GM12873 (cell line): ENCODE data around the gene LHX1.

Experiments
- CTCF ChIP-seq: IDR thresholded peaks from 2 replicates; pipeline ENCODE4 v1.5.1; 2012; ENCODE audit warnings: low read depth, mild to moderate bottlenecking, moderate library complexity, low read length, control low read depth; ENCODE audit not compliant: insufficient read depth; ENCODE audit errors: missing control alignments

LHX1 gene

GRCh38 chr17:36937001-36937958, at the start of gene LHX1:
LHX1 (plus strand) TSS chr17:36937475; CDS start chr17:36938198, 723 bp downstream.
- no peak for TF ChIP-seq CTCF

DNA sequence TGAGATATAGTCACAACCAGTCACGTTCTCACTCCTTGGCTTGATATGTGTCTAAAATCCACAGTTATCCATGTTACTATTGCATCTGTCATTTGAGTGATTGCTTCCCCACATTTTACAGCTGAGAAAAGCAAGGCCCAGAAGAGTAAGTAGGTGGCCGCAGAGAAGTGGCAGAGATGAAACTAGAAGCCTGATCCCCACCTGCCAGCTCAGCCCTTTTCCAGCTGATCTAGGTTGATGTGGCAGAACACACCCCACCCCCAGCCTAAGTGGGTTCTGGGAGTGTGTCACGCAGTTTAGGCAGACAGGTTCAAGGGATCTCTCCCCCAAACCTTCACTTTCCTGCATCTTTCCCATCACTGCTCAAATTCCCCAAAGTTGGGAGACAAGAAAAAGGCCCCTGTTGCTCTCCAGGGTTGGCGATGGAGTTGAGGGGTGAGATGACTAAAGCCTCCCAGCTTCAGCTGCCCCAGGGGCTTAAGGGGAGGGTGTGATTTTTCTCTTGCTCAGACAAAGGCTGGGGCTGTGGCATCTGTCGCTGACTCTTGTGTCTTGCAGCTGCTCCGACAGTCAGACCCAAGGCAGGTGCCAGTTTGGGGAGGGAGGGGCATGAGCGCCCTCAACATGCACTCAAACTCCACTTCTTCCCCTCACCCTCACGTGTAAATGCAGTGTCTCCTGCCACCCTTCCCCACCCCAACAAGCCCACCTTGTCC, 48.9 kb upstream of the LHX1 start:
- TF ChIP-seq CTCF: no peak

DNA sequence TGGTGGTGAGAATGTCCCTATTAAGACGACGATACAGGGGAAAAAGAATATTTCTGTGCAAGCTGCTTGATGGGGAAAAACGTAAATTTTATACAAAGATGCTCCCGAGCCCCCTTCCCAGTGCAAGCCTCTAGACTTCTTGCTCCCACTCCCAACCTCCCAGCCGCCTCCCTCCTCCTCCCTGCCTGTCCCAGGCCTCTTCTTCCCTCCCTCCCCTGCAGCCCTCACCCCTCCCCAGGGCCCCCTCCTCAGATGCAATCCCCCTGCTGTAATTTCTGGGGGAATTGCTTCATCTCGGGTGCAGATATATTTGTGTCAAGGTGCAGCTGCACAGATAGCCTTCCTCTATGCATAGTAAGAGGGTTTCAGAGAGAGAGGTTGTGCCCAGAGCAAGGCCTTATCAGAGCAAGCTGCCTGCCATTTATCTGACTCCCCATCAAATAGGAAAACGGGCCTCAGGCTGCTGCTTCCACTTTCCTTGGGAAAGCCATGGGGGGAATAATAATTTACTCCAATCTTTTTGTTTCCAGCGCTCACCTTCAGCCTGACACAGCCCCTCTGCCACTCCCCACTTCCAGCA, 47.4 kb upstream of the LHX1 start:
- TF ChIP-seq CTCF: no peak

- TF ChIP-seq CTCF: no peak
These were observed 46.7 kb upstream of the LHX1 start for GRCh38 chr17:36890398-36891168.

DNA sequence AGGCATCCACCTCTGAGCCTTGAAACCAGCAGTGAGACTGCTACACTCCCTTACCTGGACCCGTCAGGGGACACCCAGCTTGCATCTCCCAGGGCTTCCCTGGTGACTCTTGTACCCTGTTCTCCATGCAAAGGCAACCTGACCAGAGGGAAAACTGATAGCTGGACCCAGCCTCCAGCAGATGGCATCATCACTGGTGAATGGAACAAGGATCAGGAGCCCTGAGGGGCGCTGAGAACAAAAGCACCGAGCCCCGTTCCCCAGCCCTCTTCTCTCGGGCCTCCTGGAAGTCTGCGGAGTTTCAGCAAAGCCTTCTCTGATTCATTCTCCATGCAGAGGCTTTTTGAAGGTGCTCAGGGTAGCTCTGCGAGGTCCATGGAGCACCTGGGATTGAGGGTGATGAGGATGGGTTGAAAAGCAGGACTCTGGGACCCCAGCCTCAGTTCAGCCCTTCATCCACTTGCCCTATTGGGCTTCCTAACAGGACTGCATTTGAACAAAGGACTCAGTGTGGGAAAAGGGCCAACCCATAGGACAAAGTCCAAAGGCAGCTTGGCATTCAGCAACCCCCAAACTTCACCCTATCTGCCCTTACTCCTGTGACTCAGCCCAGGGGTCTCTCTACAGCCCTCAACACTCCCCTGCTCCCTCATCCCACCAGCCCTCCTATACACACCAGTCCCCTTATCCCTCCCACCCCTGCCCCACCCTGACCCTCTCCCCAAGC, 45.0 kb upstream of the LHX1 start:
- no peak for TF ChIP-seq CTCF

DNA sequence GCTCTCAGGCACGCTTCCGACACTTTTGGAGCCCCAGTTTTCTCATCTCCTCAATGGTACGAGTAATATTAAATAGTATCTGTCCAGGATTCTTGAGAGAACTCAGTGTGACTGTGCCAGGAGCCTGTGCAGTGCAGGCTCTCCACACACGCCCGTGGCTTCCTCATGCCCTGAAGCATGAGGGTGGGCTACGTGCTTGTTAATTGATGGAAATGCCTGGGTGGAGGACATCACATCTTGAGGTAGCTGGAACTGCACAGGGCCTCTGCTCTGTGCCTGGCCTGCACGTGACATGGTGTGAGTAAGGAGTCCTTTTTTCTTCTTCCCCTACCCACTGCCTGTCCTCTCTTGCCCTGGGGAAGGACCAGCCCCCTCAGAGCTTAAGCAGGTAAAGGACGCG, 43.1 kb upstream of the LHX1 start:
- no peak for TF ChIP-seq CTCF
